ENCODE data around the gene G6PC2.

Gene G6PC2

GRCh38 chr2:168949324-168949723 is 48.2 kb downstream of the G6PC2 start:
- DNase-seq = no peak

GRCh38 chr2:168951871-168952270 is 50.8 kb downstream of the G6PC2 start:
- no peak for DNase-seq

- no peak for DNase-seq
These were observed 51.3 kb downstream of the G6PC2 start for GRCh38 chr2:168952424-168952823.

GRCh38 chr2:168954256-168954655 is 53.2 kb downstream of the G6PC2 start:
- no peak for DNase-seq

- DNase-seq = no peak
These were observed 54.2 kb downstream of the G6PC2 start for GRCh38 chr2:168955321-168955720.

- DNase-seq = peak; percentile 4
These were observed 55.3 kb downstream of the G6PC2 start for GRCh38 chr2:168956392-168956791.
